ENCODE results near the gene GAN.

The GAN gene

GRCh38 chr16:81284995-81285600 lies 29.7 kb upstream of the GAN start:
- TF ChIP-seq ZFX (IDR thresholded peaks at IDR 0.05) = no peak
- TF ChIP-seq CTCF (conservative IDR thresholded peaks at IDR 0.05) = no peak

GRCh38 chr16:81286190-81286589 lies 28.6 kb upstream of the GAN start:
- TF ChIP-seq ZFX (IDR thresholded peaks at IDR 0.05) (no peak), CTCF (conservative IDR thresholded peaks at IDR 0.05) (no peak)

More at GRCh38 chr16:81284995-81285600, 29.7 kb upstream of the GAN start:
- no peak overlapping the region for H3K27ac ChIP-seq

GRCh38 chr16:81291117-81291516 lies 23.6 kb upstream of the GAN start:
- H3K27ac ChIP-seq = no peak overlapping the region
- no peak for TF ChIP-seq CTCF (conservative IDR thresholded peaks at IDR 0.05)
- TF ChIP-seq ZFX (IDR thresholded peaks at IDR 0.05) = no peak

More at GRCh38 chr16:81286190-81286589, 28.6 kb upstream of the GAN start:
- no peak overlapping the region for H3K27ac ChIP-seq

DNA sequence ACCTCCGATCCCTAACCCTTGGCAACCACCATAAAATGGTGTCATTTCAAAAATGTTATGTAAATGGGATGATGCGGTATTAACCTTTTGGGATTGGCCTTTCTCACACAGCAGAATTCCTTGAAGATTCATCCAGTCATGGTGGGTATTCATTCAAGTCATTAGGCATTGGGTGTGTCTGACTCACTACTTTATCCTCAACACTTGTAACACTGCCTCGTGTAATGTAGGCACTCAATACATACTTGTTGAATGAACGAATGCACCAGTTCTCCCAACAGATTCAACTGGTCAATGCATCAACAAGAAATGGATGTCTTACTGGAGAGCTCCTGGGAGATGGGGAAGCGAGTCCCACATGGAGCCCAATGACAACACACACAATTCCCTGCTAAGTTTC lies 21.8 kb upstream of the GAN start:
- TF ChIP-seq CTCF (conservative IDR thresholded peaks at IDR 0.05) (no peak), ZFX (IDR thresholded peaks at IDR 0.05) (no peak)
- H3K27ac ChIP-seq = no peak overlapping the region

DNA sequence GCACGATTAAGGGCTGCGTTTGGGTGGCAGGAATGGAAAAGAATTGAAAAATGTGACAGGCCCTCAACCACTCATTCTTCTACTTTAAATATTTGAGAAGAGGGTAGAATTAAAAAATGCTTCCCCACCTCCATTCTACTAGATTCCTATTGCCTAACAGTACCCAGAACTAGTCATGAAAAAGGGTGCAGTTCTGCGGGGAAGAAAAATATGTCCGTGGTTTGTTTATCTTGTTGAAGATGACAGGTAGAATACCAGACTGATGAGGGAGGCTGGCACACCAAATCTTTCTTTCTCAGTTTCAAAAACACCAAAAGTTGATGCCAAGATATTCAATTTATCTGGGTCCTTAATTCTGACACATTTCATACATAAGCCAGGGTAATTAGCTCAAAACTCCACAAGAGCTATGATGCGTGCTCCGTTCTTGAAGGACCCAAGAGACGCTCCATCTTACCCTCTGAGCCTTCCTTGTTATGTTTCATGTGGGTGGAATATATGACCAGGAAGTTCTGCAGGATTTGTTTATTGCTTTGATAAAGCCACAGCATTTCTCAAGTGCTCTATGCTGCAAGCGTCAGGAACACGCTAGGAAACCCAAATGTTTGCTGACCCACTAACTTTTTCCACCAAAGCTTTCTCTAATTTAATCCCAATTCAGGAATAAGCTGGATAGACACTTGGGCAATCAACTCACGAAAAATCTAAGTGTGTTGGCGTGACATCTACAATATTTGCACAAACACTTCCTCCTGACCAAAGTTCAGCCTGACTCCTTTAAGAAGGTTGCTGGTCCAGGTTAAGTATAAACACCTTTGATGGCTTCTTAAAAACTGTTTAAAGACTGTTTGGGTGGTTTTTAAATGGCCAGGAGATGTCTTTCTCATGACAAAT lies 20.6 kb upstream of the GAN start:
- H3K27ac ChIP-seq = no peak overlapping the region
- no peak for TF ChIP-seq CTCF (conservative IDR thresholded peaks at IDR 0.05)
- no peak for TF ChIP-seq ZFX (IDR thresholded peaks at IDR 0.05)

- H3K27ac ChIP-seq = no peak overlapping the region
- TF ChIP-seq ZFX (IDR thresholded peaks at IDR 0.05) = no peak
- no peak for TF ChIP-seq CTCF (conservative IDR thresholded peaks at IDR 0.05)
Observed at GRCh38 chr16:81296631-81297030, 18.1 kb upstream of the GAN start.

GRCh38 chr16:81307770-81308169 lies 7.0 kb upstream of the GAN start:
- no peak for TF ChIP-seq CTCF (conservative IDR thresholded peaks at IDR 0.05)
- no peak for TF ChIP-seq ZFX (IDR thresholded peaks at IDR 0.05)
- no peak overlapping the region for H3K27ac ChIP-seq
